ENCODE measurements around the gene HSDL1.

DNA sequence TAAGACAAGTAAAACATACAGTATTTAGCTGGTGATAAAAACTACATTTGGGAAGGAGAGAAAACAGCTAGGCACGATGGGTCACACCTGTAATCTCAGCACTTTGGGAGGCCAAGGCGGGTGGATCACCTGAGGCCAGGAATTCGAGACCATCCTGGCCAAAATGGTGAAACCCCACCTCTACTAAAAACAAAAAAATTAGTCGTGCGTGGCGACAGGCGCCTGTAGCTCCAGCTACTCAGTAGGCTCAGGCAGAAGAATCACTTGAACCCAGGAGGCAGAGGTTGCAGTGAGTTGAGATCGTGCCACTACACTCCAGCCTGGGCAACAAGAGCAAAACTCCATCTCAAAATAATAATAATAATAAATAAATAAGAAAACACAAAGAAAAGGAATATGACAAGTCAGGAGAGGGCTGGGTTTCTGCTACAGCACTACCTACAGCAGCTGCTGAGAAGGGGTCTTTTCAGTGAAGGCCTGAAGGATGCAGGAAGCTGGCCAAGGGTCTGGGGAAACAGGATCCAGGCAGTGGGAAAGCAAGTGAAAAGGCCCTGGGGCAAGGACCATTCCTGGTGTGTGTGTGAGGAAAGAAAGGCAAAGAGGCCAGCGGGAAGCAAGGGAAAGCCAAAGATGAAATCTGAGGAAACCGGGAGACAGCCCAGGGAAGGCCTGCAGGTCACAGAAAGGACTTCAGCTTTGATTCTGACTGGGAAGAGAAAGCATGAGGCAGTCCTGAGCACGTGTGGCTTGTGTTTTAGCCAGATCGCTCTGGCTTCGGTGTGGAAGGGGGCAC is 38.8 kb downstream of the HSDL1 start:
- TF ChIP-seq, protein P1, sequence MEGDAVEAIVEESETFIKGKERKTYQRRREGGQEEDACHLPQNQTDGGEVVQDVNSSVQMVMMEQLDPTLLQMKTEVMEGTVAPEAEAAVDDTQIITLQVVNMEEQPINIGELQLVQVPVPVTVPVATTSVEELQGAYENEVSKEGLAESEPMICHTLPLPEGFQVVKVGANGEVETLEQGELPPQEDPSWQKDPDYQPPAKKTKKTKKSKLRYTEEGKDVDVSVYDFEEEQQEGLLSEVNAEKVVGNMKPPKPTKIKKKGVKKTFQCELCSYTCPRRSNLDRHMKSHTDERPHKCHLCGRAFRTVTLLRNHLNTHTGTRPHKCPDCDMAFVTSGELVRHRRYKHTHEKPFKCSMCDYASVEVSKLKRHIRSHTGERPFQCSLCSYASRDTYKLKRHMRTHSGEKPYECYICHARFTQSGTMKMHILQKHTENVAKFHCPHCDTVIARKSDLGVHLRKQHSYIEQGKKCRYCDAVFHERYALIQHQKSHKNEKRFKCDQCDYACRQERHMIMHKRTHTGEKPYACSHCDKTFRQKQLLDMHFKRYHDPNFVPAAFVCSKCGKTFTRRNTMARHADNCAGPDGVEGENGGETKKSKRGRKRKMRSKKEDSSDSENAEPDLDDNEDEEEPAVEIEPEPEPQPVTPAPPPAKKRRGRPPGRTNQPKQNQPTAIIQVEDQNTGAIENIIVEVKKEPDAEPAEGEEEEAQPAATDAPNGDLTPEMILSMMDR (IDR thresholded peaks at IDR 0.05 in 2 of 3, conservative IDR thresholded peaks at IDR 0.05 in 1 of 3; ENCODE audit: borderline replicate concordance in 1 of 3, insufficient read depth in 1 of 3, low read depth in 2 of 3, low read length in 2 of 3): no peak
- no peak for TF ChIP-seq CEBPB (IDR thresholded peaks at IDR 0.05; ENCODE audit: low read depth)
- no peak for TF ChIP-seq POLR2AphosphoS5 (IDR thresholded peaks at IDR 0.05; ENCODE audit: low read depth, low read length)
- no peak for TF ChIP-seq POLR2A (IDR thresholded peaks at IDR 0.05; ENCODE audit: borderline replicate concordance, extremely low read depth, insufficient read depth, insufficient read length)
- TF ChIP-seq, protein P2, sequence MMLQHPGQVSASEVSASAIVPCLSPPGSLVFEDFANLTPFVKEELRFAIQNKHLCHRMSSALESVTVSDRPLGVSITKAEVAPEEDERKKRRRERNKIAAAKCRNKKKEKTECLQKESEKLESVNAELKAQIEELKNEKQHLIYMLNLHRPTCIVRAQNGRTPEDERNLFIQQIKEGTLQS (IDR thresholded peaks at IDR 0.05): no peak
- TF ChIP-seq, protein P3, sequence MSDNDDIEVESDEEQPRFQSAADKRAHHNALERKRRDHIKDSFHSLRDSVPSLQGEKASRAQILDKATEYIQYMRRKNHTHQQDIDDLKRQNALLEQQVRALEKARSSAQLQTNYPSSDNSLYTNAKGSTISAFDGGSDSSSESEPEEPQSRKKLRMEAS (IDR thresholded peaks at IDR 0.05): no peak
- TF ChIP-seq SIN3A (IDR thresholded peaks at IDR 0.05; ENCODE audit: low read depth): no peak
- no peak for TF ChIP-seq RAD21 (IDR thresholded peaks at IDR 0.05; ENCODE audit: low read depth)
- TF ChIP-seq EZH2 (IDR thresholded peaks at IDR 0.05): no peak
- TF ChIP-seq SP1 (IDR thresholded peaks at IDR 0.05; ENCODE audit: low read depth): no peak
- TF ChIP-seq ZNF274 (IDR thresholded peaks at IDR 0.05; ENCODE audit: low read depth, low read length): no peak

Data from HCT116 (cell line).